Metanephros (tissue), 1 donor: ENCODE data around the gene DBP. TPM values are rescaled to one million over a fixed set of nuclear protein-coding genes. Genes with fewer than 3 reads are reported as not detected.

Source experiments
- total RNA-seq: library from RNA; depleted of rRNA; stranded (reverse); fragments of >200 nt; gene quantifications from one replicate; pipeline ENCODE4 v1.2.3, GENCODE V29; 2014

Gene DBP, protein sequence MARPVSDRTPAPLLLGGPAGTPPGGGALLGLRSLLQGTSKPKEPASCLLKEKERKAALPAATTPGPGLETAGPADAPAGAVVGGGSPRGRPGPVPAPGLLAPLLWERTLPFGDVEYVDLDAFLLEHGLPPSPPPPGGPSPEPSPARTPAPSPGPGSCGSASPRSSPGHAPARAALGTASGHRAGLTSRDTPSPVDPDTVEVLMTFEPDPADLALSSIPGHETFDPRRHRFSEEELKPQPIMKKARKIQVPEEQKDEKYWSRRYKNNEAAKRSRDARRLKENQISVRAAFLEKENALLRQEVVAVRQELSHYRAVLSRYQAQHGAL
- 17.2 TPM for total RNA-seq

GRCh38 chr19:48636859-48637448 lies at the start of gene DBP:
TSS of gene DBP (minus strand) at chr19:48637379. CDS start at chr19:48636994, 385 bp downstream.

GRCh38 chr19:48672994-48673393 lies 35.8 kb upstream of the DBP start, which contains the start of gene NTN5:
TSS of gene NTN5 (minus strand) at chr19:48673017. CDS start at chr19:48670986, 2,031 bp downstream.

GRCh38 chr19:48646001-48646721 lies 9.0 kb upstream of the DBP start, which contains the start of gene CA11:
TSS of gene CA11 (minus strand) at chr19:48646187. CDS start at chr19:48645632, 555 bp downstream.

DNA sequence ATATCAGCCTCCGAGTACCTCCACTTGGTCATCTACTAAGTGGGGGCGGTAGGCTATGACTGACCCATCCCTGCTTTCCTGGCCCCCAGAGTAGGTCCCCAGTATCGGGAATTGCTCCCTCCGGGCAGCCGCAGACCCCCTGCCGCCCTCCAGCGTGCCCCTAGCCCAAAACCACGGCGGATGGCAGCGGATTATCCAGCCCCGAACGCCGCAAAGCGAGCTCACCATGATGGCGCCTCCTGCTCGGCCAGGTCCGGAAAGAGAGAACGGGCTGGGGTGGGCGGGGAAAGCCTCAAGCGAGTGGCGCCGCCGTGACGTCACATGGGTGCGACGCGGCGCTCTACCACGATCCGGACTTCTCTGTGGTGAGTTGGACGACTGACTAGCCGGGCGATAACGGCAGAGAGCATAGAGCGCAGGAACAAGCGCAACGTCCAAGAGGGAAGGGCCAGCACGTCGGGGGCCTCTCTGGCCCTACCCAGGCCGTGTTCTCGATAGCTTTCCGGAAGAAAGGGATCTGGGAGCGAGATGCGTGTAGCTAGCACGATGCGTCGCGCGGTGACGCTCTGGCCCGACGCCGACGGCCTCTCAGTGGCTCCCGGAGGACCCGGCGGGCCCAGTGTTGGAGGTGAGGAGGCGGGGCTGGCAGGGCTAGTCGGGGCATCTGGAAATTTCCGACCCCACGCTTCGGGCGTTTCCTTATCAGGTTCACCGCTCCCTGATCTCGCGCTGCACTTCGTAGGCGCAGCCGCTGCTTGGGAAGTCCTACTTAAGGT lies 18.1 kb downstream of the DBP start, which contains the start of the genes RPL18 and SPHK2:
TSS of gene RPL18 (minus strand) at position 263 of the 776 bp plus-strand sequence. CDS start at position 228, 35 bp downstream.
TSS of gene SPHK2 (plus strand) at position 591 of the 776 bp plus-strand sequence. CDS start 1,009 bp downstream, outside the sequence.

DNA sequence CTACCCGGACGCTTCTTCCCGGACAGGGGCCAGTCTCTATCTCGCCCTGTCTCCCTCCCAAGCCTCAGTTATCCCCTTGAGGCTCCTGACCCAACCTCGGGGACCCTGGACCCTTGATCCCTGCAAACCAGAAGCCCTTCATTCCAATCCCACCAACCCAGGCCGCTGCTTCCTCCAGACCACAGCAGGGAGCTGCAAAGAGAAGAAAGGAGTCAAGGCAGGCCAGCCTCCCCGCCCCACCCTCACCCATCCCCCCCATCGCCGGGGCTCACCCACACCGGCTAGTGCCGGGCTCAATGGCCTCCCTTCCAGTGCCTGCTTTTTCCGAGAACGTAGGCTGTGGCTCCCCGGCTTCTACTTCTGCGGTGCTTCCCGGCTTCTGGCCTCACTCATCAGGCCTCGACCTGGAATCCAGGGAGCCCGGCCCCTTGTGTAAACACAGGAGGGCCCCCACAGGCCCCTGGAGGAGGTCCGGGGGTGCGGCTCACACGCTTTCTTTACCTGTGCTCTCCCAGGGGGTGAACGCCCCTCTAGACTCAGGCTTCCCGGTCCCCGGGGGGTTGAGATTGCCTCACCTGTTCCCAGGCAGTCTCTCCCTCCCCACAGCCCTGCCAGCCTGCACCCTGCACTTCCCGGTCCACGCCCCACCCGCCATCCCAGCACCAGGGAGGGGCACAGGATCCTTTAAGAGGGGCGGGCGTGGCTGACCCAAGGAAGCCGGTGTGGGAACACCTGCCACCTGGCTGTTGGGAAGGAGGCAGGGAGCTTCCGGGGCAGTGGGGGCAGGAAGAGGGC lies 22.5 kb downstream of the DBP start, which contains the start of gene FAM83E:
TSS of gene FAM83E (minus strand) at position 641 of the 795 bp plus-strand sequence. CDS start 1,704 bp downstream, outside the sequence.

GRCh38 chr19:48606463-48607358 lies 30.5 kb downstream of the DBP start, which contains the start of gene SPACA4:
TSS of gene SPACA4 (plus strand) at chr19:48606742. CDS start at chr19:48606979, 237 bp downstream.

Other genes with a start within 250 kb of the DBP start
- 113 TPM for gene KDELR1, start 245.8 kb downstream of the DBP start, total RNA-seq
- 0.99 TPM for gene GRIN2D, start 243.7 kb downstream of the DBP start, total RNA-seq
- 20.8 TPM for gene GRWD1, start 191.4 kb downstream of the DBP start, total RNA-seq
- 1.2 TPM for gene KCNJ14, start 181.8 kb downstream of the DBP start, total RNA-seq
- gene CYTH2, start 168.0 kb downstream of the DBP start, total RNA-seq, result 52.6 TPM
- 1.9 TPM for gene LMTK3, start 125.5 kb downstream of the DBP start, total RNA-seq
- gene SULT2B1, start 85.2 kb downstream of the DBP start, total RNA-seq, result not detected
- not detected for gene SPACA4, start 30.6 kb downstream of the DBP start, total RNA-seq
- 0.88 TPM for gene FAM83E, start 22.3 kb downstream of the DBP start, total RNA-seq
- 2,126 TPM for gene RPL18, start 18.2 kb downstream of the DBP start, total RNA-seq
- 16.2 TPM for gene SPHK2, start 17.9 kb downstream of the DBP start, total RNA-seq
- gene CA11, start 8.8 kb upstream of the DBP start, total RNA-seq, result 3.5 TPM
- gene NTN5, start 35.6 kb upstream of the DBP start, total RNA-seq, result 0.76 TPM
- gene FUT2, start 58.6 kb upstream of the DBP start, total RNA-seq, result 1.5 TPM
- gene MAMSTR, start 82.3 kb upstream of the DBP start, total RNA-seq, result 8.9 TPM
- gene RASIP1, start 103.2 kb upstream of the DBP start, total RNA-seq, result 23.2 TPM
- 0.12 TPM for gene IZUMO1, start 109.5 kb upstream of the DBP start, total RNA-seq
- gene FUT1, start 115.3 kb upstream of the DBP start, total RNA-seq, result 5.0 TPM
- gene FGF21, start 118.1 kb upstream of the DBP start, total RNA-seq, result not detected
- 36.3 TPM for gene BCAT2, start 173.7 kb upstream of the DBP start, total RNA-seq
- 12.0 TPM for gene HSD17B14, start 199.1 kb upstream of the DBP start, total RNA-seq
- gene PLEKHA4, start 231.2 kb upstream of the DBP start, total RNA-seq, result 18.1 TPM
- 71.7 TPM for gene PPP1R15A, start 235.0 kb upstream of the DBP start, total RNA-seq